SKM-1 (cell line): ENCODE data around the gene TSPAN4.

Source experiments
- DNase-seq: peaks from one replicate; lab custom pipeline; 2025; ENCODE audit not compliant: unreplicated experiment; lab: John Stamatoyannopoulos, UW

Gene TSPAN4

GRCh38 chr11:905952-906351 lies 63.3 kb downstream of the TSPAN4 start:
- DNase-seq, result no peak

- DNase-seq, result no peak
These were observed 65.0 kb downstream of the TSPAN4 start for GRCh38 chr11:907668-908067.

- DNase-seq, result no peak
These were observed 65.6 kb downstream of the TSPAN4 start for GRCh38 chr11:908273-908672.

- no peak for DNase-seq
These were observed 66.8 kb downstream of the TSPAN4 start for GRCh38 chr11:909406-909805.

- peak; percentile 26 for DNase-seq
These were observed 67.5 kb downstream of the TSPAN4 start for GRCh38 chr11:910044-910588.

GRCh38 chr11:910589-911030 lies 68.0 kb downstream of the TSPAN4 start, which contains the start of gene CHID1:
Gene CHID1 (minus strand): TSS chr11:910810. CDS start chr11:904816, 5,994 bp downstream.
- peak; percentile 30 for DNase-seq

GRCh38 chr11:911031-911889 lies 68.6 kb downstream of the TSPAN4 start:
- no peak for DNase-seq

GRCh38 chr11:911890-912219 lies 69.2 kb downstream of the TSPAN4 start:
- no peak for DNase-seq

GRCh38 chr11:912266-912665 lies 69.6 kb downstream of the TSPAN4 start:
- no peak for DNase-seq

- no peak for DNase-seq
These were observed 70.4 kb downstream of the TSPAN4 start for GRCh38 chr11:913043-913442.

GRCh38 chr11:914204-914603 lies 71.6 kb downstream of the TSPAN4 start:
- no peak for DNase-seq

- no peak for DNase-seq
These were observed 72.3 kb downstream of the TSPAN4 start for GRCh38 chr11:914747-915501.
